Endometrial microvascular endothelial cells (primary cell): ENCODE measurements around the gene ADIPOR2. TPM values are rescaled to one million over a fixed set of nuclear protein-coding genes. Genes with fewer than 3 reads are reported as not detected.

Source experiments
- in situ Hi-C: cut with HindIII; loops from 2 replicates; pipeline ENCODE4 v1.10.0; 2017; ENCODE audit warnings: low sequenced_read_pairs, low pct_unique_long_range_greater_than_20kb; ENCODE audit errors: inconsistent ontology term
- total RNA-seq: library from RNA; depleted of rRNA; stranded (reverse); fragments of >200 nt; gene quantifications from one replicate; pipeline ENCODE4 v1.2.3, GENCODE V29; 2015; ENCODE audit errors: inconsistent ontology term

Gene ADIPOR2
- total RNA-seq, 1 donor from 2014 or later: 22.1 TPM

- in situ Hi-C loops: loop anchor here (25.0 kb wide), 1 partner anchor 128 kb away; no protein-coding TSS in a partner anchor
Measured at GRCh38 chr12:1790444-1790843, 99.6 kb downstream of the ADIPOR2 start.

- in situ Hi-C loops: loop anchor here (25.0 kb wide), 1 partner anchor 129 kb away; no protein-coding TSS in a partner anchor
Measured at GRCh38 chr12:1791104-1791841, 100.4 kb downstream of the ADIPOR2 start.

DNA sequence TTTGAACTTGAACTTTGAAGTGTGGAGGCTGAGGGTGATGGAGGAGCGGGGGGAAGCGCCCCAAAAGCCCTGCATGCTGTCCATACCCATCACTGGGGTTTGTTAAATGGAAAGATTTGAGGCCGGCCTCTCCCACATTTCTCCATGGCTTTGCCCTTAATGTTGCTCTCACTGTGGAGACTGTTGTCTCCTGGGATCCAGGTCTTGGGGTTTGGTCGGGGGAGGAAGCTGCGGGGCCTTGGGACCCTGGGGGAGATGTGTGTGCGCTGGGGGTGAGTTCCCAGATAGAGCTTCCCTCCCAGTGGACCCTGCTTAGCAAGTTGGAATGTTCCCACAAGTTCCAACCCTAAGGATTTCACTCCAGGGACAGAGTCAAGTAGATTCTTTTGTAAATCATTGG is 101.5 kb downstream of the ADIPOR2 start:
- in situ Hi-C loops: loop anchor here (25.0 kb wide), 1 partner anchor 130 kb away; no protein-coding TSS in a partner anchor

DNA sequence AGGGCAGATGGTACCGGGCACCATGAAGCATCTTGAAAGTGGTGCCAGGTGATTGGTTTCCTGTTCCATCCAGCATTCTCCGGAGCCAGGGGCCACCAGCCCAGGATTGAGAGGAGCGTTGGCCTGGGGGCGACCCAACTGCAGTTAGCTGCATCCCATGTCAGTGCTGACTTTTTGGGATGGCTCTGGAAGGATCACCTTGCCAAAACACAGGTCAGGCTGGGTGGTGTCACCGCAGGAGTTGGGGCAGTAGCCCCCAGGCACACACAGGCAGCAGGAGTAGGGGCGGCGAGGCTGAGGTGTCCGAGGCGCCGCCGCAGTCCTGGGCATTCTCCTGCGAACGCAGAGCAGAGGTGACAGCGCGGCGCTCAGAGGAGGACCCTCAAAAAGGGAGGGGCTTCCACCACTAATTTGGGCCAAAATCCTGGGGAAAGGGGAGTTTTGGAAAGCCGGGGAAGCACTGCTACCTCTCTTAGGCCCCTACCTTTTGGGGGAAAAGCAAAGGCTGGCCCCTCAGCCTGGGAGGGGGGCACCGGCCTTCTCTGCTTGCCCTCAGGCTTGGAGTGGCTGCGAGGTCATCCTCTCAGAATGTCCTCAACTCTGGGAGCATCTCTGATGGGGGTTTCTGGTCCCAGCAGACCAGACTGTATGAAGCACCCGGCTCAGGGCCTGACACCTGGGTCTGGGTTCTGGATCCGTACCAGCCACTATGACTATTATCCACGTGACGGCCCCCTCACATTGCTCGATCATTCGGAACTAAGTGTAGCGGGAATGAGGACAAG is 102.7 kb downstream of the ADIPOR2 start:
- in situ Hi-C loops: loop anchor here (25.0 kb wide), 1 partner anchor 131 kb away; no protein-coding TSS in a partner anchor

DNA sequence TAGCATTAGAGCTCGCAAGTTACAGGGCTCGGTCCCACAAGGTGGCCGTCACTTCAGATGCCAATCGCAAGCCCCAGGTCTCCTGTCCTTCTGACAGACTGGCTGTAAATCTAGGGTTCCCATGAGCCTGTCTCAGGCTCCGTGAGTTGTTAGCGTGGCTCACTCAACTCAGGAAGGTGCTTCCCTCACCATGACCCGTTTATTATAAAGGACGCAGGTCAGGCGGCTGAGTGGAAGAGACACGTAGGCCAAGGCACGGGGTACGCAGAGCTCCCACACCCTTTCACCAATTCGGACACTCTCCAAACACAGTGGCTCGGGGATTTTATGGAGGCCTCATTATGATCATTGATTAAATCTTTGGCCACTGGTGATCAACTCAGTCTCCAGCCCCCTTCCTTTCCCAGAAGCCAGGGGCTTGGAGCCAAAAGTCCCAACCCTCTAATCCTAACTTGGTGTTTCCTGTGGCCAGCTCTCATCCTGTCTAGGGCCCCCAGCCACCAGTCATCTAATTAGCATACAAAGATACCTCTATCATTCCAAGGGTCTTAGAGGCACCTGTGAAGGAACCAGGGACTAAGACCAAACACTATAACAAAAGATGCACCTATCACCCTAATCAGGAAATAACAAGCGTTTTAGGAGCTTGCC is 103.7 kb downstream of the ADIPOR2 start:
- in situ Hi-C loops: loop anchor here (25.0 kb wide), 1 partner anchor 132 kb away; no protein-coding TSS in a partner anchor

GRCh38 chr12:1795221-1795784 is 104.4 kb downstream of the ADIPOR2 start:
- in situ Hi-C loops: loop anchor here (25.0 kb wide), 1 partner anchor 133 kb away; no protein-coding TSS in a partner anchor

- in situ Hi-C loops: loop anchor here (25.0 kb wide), 1 partner anchor 134 kb away; no protein-coding TSS in a partner anchor
Measured at GRCh38 chr12:1795785-1796514, 105.1 kb downstream of the ADIPOR2 start.

DNA sequence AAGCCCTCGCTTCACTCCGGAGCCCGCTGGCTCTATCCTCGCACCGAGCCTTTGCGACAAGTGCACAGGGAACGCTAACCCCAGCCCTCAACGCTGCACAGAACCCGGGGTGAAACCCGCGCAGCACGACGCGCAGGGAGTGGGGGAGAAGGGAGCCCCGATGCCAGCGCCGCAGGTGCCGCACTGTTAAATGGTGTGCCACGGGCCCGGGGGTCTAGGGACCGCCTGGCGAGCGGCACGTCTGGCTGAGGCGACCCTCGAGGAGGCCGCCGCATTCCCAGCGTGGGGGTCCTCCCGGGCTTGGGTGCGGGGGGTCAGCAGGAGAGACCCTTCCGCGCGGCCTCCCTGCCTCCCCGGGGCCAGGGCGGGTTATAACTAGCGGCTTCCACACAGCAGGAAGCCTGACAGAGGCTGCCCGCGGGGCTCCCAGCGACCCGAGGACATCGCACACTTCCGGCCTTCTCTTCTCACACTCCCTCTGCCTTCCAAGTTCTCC is 105.7 kb downstream of the ADIPOR2 start:
- in situ Hi-C loops: loop anchor here (25.0 kb wide), 1 partner anchor 134 kb away; no protein-coding TSS in a partner anchor

- in situ Hi-C loops: loop anchor here (25.0 kb wide), 1 partner anchor 135 kb away; no protein-coding TSS in a partner anchor
Measured at GRCh38 chr12:1797011-1797901, 106.4 kb downstream of the ADIPOR2 start.

GRCh38 chr12:1797991-1798640 is 107.2 kb downstream of the ADIPOR2 start:
- in situ Hi-C loops: loop anchor here (25.0 kb wide), 1 partner anchor 136 kb away; no protein-coding TSS in a partner anchor

DNA sequence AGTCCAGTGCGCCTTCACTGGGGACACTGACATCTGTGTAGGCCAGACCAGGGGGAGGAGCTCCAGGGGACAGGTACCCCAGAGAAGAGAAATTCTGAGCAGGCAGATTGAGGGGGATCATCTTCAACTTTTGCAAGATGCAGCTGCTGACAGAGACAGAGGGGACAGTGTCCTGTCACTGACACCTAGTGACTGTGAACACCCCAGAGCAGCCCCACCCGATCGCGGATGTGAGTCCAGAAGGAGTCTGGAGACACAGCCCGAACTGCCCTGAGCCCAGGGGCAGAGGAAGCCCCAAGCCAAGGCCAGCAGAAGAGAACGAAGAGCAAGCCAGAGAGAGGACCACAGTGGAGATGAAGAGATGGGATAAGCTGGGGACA is 107.8 kb downstream of the ADIPOR2 start:
- in situ Hi-C loops: loop anchor here (25.0 kb wide), 1 partner anchor 136 kb away; no protein-coding TSS in a partner anchor

DNA sequence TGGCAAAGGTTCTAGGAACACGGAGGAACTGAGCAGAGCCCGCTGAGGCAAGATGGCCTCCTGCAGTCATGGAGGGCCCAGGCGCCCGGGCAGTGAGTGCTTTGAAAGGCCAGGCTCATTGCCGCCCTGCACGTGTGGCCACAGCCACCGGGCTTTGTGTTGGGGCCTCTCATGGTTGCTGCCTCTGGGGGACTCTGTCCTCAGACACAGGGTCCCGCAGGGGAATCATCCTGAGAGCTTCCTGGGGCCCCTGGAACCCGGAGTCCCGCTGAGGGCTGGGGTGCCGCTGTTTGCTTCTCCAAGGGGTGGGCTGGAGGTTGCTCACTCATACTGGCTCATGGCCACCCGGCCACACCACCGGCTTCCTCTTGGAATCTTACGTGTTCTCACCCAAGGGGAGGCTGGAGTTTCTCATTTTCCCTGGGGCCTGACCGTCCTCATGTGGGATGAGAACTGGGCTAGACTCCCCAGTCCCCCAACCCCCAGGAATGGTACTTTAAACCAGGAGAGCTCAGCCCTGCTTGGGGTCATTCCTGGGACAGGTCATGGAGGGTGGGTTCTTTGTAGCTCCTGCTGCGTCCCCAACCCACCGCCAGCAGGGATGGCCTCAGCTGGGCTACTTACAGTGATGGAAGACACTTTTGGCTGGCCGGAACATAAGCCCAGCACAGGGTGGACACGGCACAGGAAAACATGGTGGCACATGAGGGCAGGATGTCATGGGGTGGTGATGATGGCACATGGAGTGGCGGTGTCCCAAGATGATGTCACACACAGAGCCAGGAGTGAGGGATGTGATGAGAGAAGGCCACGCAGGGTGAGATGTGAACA is 108.4 kb downstream of the ADIPOR2 start:
- in situ Hi-C loops: loop anchor here (25.0 kb wide), 1 partner anchor 137 kb away; no protein-coding TSS in a partner anchor

DNA sequence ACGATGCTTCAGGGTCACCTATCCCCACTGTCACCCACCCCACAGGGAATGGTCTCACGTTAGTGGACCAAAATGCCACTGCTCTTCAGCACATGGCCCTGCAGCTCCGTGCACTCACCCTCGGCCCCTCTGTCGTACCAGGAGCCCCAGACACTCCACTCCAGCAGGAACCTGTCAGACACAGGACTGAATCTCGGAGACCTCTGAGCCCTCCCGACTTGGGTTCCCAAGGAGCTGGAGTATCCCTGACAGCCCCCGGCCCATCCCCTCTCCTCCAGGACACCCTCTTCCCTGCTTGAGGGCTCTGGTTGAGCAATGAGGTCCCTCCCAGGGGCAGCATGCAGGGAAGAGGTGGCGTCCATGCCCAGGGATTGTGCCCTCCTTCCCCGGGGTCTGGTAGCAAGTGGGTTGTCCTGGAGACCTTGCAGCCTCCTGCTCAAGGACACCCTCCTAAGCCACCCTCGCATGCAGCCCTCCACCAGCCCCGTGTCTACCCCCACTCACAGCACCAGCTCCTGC is 109.1 kb downstream of the ADIPOR2 start:
- in situ Hi-C loops: loop anchor here (25.0 kb wide), 2 partner anchors 137 to 138 kb away; no protein-coding TSS in a partner anchor

- in situ Hi-C loops: loop anchor here (25.0 kb wide), 1 partner anchor 137 kb away; no protein-coding TSS in a partner anchor
Measured at GRCh38 chr12:1800401-1801302, 109.8 kb downstream of the ADIPOR2 start.
